Esophagus squamous epithelium (tissue), 4 donors: Measurements from ENCODE around the gene IL3RA.

Experiments used
- CTCF ChIP-seq, 6 experiments: fragments of 450-650 bp in 4 of 6; fragments of 200-600 bp in 2 of 6; sonication (generic) in 2 of 6; IDR thresholded peaks; one replicate each; pipeline ENCODE4 v1.5.1; 2016 to 2019; ENCODE audit warnings: antibody characterized with exemption in 6 of 6, mild to moderate bottlenecking in 4 of 6, moderate library complexity in 4 of 6
- POLR2A ChIP-seq, 4 donors: fragments of 450-650 bp; IDR thresholded peaks; one replicate each; pipeline ENCODE4 v1.6.1; 2017; ENCODE audit warnings: antibody characterized with exemption in 4 of 4, mild to moderate bottlenecking in 4 of 4, moderate library complexity in 3 of 4

- TF ChIP-seq POLR2A (IDR thresholded peaks at IDR 0.05) (no peak), CTCF (IDR thresholded peaks at IDR 0.05) (no peak)
Measured at GRCh38 chrX:1313788-1314187, 22.8 kb upstream of the IL3RA start.
